Left lung (tissue), 10 donors: ENCODE results near the gene EPN3. TPM values are rescaled to one million over a fixed set of nuclear protein-coding genes. Genes with fewer than 3 reads are reported as not detected.

ENCODE experiments used
- ATAC-seq: fragments of 200-7000 bp; cut with Tn5 transposase; one replicate; pipeline ENCODE4 v1.9.1; 2020; ENCODE audit warnings: moderate library complexity
- DNase-seq, 4 donors: peaks; one replicate each; pipeline ENCODE4 v3.0.0-alpha.2; 2013 to 2020
- H3K27ac ChIP-seq, 2 donors: fragments of 200-600 bp; sonication (generic) in 1 of 2; one replicate each; pipeline versions ENCODE4 v1.5.0 to v1.8.0; 2020 to 2021
- H3K27me3 ChIP-seq, 2 donors: fragments of 200-600 bp; sonication (generic) in 1 of 2; one replicate each; pipeline versions ENCODE4 v1.5.0 to v1.8.0; 2020 to 2021
- H3K36me3 ChIP-seq, 2 donors: fragments of 200-600 bp; sonication (generic) in 1 of 2; one replicate each; pipeline versions ENCODE4 v1.5.0 to v1.8.0; 2020 to 2021
- H3K4me1 ChIP-seq, 2 donors: fragments of 200-600 bp; one replicate each; pipeline ENCODE4 v1.8.0; 2021
- H3K4me3 ChIP-seq, 2 donors: fragments of 200-600 bp; sonication (generic) in 1 of 2; one replicate each; pipeline versions ENCODE4 v1.5.0 to v1.8.0; 2020 to 2021; ENCODE audit warnings: mild to moderate bottlenecking in 1 of 2
- H3K9me3 ChIP-seq, 2 donors: fragments of 200-600 bp; sonication (generic) in 1 of 2; one replicate each; pipeline versions ENCODE4 v1.5.0 to v1.8.0; 2020 to 2021
- CTCF ChIP-seq, 2 donors: fragments of 200-600 bp; sonication (generic) in 1 of 2; IDR thresholded peaks; one replicate each; pipeline versions ENCODE4 v1.5.0 to v1.8.0; 2021; ENCODE audit warnings: antibody characterized with exemption in 2 of 2
- intact Hi-C, 2 donors: fragments of 100-400 bp; cut with DNase I; formaldehyde crosslinking; loops; one replicate each; pipeline versions ENCODE4 v1.11.2 to v1.14.2; 2022
- polyA plus RNA-seq, 6 donors: library from polyadenylated mRNA; unstranded; fragments of 120-200 nt; gene quantifications; one replicate each; pipeline ENCODE4 v1.2.1, GENCODE V29; 2013; ENCODE audit not compliant: insufficient read length in 6 of 6
- total RNA-seq, 2 donors: library from RNA; stranded (reverse); fragmentation: NEBNext Ultra II Directional; extraction: Animal tissue kit (Norgen Biotek cat#: 25700); gene quantifications; one replicate each; pipeline ENCODE4 v1.2.1, GENCODE V29; 2021
- donor health status: DM: no; HTN: yes; CAD: no.
- donor health status: DM: no; HTN: no; CAD: no.

The EPN3 gene
- total and polyA plus RNA-seq, 8 donors = 0.55 to 6.4 (median 4.3) TPM

- H3K36me3 ChIP-seq = no peaks in the 10 kb centered on the region
- no peak overlapping the region for H3K4me3 ChIP-seq
- ATAC-seq (no peak), DNase-seq (no peak)
- TF ChIP-seq CTCF (IDR thresholded peaks at IDR 0.05) = no peak
- H3K4me1 ChIP-seq = peaks cover 6 to 12% of the 10 kb centered on the region in 2 donors
- intact Hi-C loops = no loop called here
- no peak overlapping the region for H3K27ac ChIP-seq
- H3K27me3 ChIP-seq = peaks cover 22 to 72% of the 10 kb centered on the region in 2 donors
- no peaks in the 10 kb centered on the region for H3K9me3 ChIP-seq
Measured at GRCh38 chr17:50565402-50566350, 33.1 kb downstream of the EPN3 start.

- TF ChIP-seq CTCF (IDR thresholded peaks at IDR 0.05) = no peak
- no peak for DNase-seq
- H3K27me3 ChIP-seq = peaks cover 12 to 60% of the 10 kb centered on the region in 2 donors
- no peak for ATAC-seq
- H3K9me3 ChIP-seq = no peaks in the 10 kb centered on the region
- H3K4me1 ChIP-seq = peaks cover 0 to 3% of the 10 kb centered on the region in 2 donors
- no peak overlapping the region for H3K27ac ChIP-seq
- no peaks in the 10 kb centered on the region for H3K36me3 ChIP-seq
- intact Hi-C loops = no loop called here
- H3K4me3 ChIP-seq = no peak overlapping the region
Measured at GRCh38 chr17:50566886-50567285, 34.4 kb downstream of the EPN3 start.

- no peaks in the 10 kb centered on the region for H3K36me3 ChIP-seq
- H3K9me3 ChIP-seq = no peaks in the 10 kb centered on the region
- no peak overlapping the region for H3K4me3 ChIP-seq
- H3K27ac ChIP-seq = no peak overlapping the region
- no peak for DNase-seq
- peaks cover 0 to 42% of the 10 kb centered on the region in 2 donors for H3K27me3 ChIP-seq
- no peak for ATAC-seq
- H3K4me1 ChIP-seq = no peaks in the 10 kb centered on the region
- TF ChIP-seq CTCF (IDR thresholded peaks at IDR 0.05) = no peak
- intact Hi-C loops = no loop called here
Measured at GRCh38 chr17:50568659-50569058, 36.1 kb downstream of the EPN3 start.

GRCh38 chr17:50569592-50569991, 37.1 kb downstream of the EPN3 start:
- H3K27me3 ChIP-seq = peaks cover 0 to 33% of the 10 kb centered on the region in 2 donors
- DNase-seq (no peak), ATAC-seq (no peak)
- H3K9me3 ChIP-seq = no peaks in the 10 kb centered on the region
- TF ChIP-seq CTCF (IDR thresholded peaks at IDR 0.05) = no peak
- no peak overlapping the region for H3K27ac ChIP-seq
- H3K4me1 ChIP-seq = no peaks in the 10 kb centered on the region
- intact Hi-C loops = no loop called here
- no peak overlapping the region for H3K4me3 ChIP-seq
- no peaks in the 10 kb centered on the region for H3K36me3 ChIP-seq

GRCh38 chr17:50570032-50570431, 37.5 kb downstream of the EPN3 start:
- Histone ChIP-seq H3K4me1 (no peaks in the 10 kb centered on the region), H3K27ac (no peak overlapping the region), H3K36me3 (no peaks in the 10 kb centered on the region), H3K9me3 (no peaks in the 10 kb centered on the region), H3K4me3 (no peak overlapping the region), H3K27me3 (peaks cover 0 to 28% of the 10 kb centered on the region in 2 donors)
- DNase-seq (no peak), ATAC-seq (no peak)
- intact Hi-C loops = no loop called here
- no peak for TF ChIP-seq CTCF (IDR thresholded peaks at IDR 0.05)
